Activated CD8-positive, alpha-beta memory T cell treated with anti-CD3 and anti-CD28 coated beads, Interleukin-2, amount 50 U/mL, for 24 hours (primary cell): Measurements from ENCODE around the gene ALDH1L1.

ENCODE experiments used
- DNase-seq: peaks from one replicate; pipeline ENCODE4 v3.0.0-alpha.2; 2020; ENCODE audit errors: extremely low read depth

ALDH1L1 gene

GRCh38 chr3:126134219-126134975 lies 46.0 kb downstream of the ALDH1L1 start:
- no peak for DNase-seq

- DNase-seq, result no peak
Measured at GRCh38 chr3:126133606-126134005, 46.8 kb downstream of the ALDH1L1 start.

GRCh38 chr3:126132751-126133511 lies 47.5 kb downstream of the ALDH1L1 start:
- no peak for DNase-seq

GRCh38 chr3:126131881-126132750 lies 48.3 kb downstream of the ALDH1L1 start:
- no peak for DNase-seq

- no peak for DNase-seq
Measured at GRCh38 chr3:126130981-126131745, 49.2 kb downstream of the ALDH1L1 start.

GRCh38 chr3:126130081-126130855 lies 50.1 kb downstream of the ALDH1L1 start:
- DNase-seq, result no peak

GRCh38 chr3:126129398-126129891 lies 50.9 kb downstream of the ALDH1L1 start:
- DNase-seq, result no peak

- no peak for DNase-seq
Measured at GRCh38 chr3:126128504-126129397, 51.6 kb downstream of the ALDH1L1 start.

GRCh38 chr3:126127904-126128303 lies 52.5 kb downstream of the ALDH1L1 start:
- no peak for DNase-seq

- DNase-seq, result no peak
Measured at GRCh38 chr3:126127452-126127851, 52.9 kb downstream of the ALDH1L1 start.

- no peak for DNase-seq
Measured at GRCh38 chr3:126126811-126127431, 53.5 kb downstream of the ALDH1L1 start.

GRCh38 chr3:126126286-126126685 lies 54.1 kb downstream of the ALDH1L1 start:
- no peak for DNase-seq

GRCh38 chr3:126125781-126126251 lies 54.6 kb downstream of the ALDH1L1 start:
- no peak for DNase-seq

GRCh38 chr3:126125341-126125740 lies 55.0 kb downstream of the ALDH1L1 start:
- no peak for DNase-seq

GRCh38 chr3:126124896-126125295 lies 55.5 kb downstream of the ALDH1L1 start:
- DNase-seq, result no peak

GRCh38 chr3:126124148-126124868 lies 56.1 kb downstream of the ALDH1L1 start:
- DNase-seq, result no peak

GRCh38 chr3:126121632-126122031 lies 58.8 kb downstream of the ALDH1L1 start:
- DNase-seq, result no peak

GRCh38 chr3:126121074-126121473 lies 59.3 kb downstream of the ALDH1L1 start:
- no peak for DNase-seq
